Astrocyte of the cerebellum (primary cell): ENCODE data around the gene COTL1.
"Not testable (repeated sequence)": the region's sequence is repeated elsewhere in the genome, so short reads cannot be mapped to it uniquely, and the experiment has no call there.

ENCODE experiments used
- DNase-seq: peaks from one replicate; pipeline ENCODE4 v3.0.0-alpha.2; 2011; ENCODE audit warnings: low read depth
- H3K4me3 ChIP-seq: 2 replicates; pipeline ENCODE4 v1.5.1; 2011; ENCODE audit warnings: mild to moderate bottlenecking, low read depth, low read length, moderate library complexity
- CTCF ChIP-seq: IDR thresholded peaks from 2 replicates; pipeline ENCODE4 v1.5.1; 2012; ENCODE audit warnings: low read length, low read depth, moderate library complexity, mild to moderate bottlenecking; ENCODE audit errors: missing control alignments
- in situ Hi-C: cut with HindIII; loops from 2 replicates; pipeline ENCODE4 v1.10.0; 2017; ENCODE audit warnings: low sequenced_read_pairs

The COTL1 gene

GRCh38 chr16:84559311-84559932, 58.5 kb downstream of the COTL1 start:
- in situ Hi-C loops: no loop called here
- TF ChIP-seq CTCF: no peak
- DNase-seq: no peak
- no peak overlapping the region for H3K4me3 ChIP-seq

DNA sequence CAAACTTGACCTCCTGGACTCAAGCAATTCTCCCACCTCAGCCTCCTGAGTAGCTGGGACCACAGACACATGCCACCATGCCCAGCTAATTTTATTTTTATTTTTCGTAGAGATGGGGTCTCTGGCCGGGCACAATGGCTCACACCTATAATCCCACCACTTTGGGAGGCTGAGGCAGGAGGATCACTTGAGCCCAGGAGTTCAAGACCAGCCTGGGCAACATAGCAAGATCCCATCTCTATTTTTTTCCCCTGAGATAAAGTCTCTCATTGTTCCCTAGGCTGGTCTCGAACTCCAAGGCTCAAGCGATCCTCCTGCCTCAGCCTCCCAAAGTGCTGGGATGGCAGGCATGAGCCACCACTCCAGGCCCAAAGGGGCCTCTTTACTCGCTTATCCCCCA, 59.0 kb downstream of the COTL1 start:
- DNase-seq, in situ Hi-C loops, H3K4me3 ChIP-seq: not testable (repeated sequence)

GRCh38 chr16:84557504-84557903, 60.4 kb downstream of the COTL1 start:
- no peak for TF ChIP-seq CTCF
- peak; percentile 68 for DNase-seq
- in situ Hi-C loops: no loop called here
- H3K4me3 ChIP-seq: no peak overlapping the region

DNA sequence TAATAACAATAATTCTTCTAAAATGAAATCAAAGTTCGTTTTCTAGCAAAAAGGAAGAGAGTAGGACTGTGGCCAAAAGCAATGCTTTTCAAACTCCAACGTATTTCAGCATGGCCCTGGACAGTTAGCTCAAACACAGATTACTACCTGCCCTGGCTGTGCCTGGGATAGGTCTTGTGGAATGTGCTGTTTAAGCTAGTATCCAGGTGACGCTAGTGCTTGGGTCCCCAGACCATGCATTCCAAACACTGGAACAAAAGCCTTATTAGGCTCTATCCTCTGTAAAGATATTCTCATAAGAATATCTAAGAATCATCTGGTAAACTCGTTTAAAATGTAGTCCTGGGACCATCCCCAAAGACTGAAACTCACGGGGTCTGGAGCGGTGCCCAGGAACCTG, 60.8 kb downstream of the COTL1 start:
- in situ Hi-C loops: no loop called here
- TF ChIP-seq CTCF: no peak

GRCh38 chr16:84555418-84556196, 62.3 kb downstream of the COTL1 start:
- H3K4me3 ChIP-seq: no peak overlapping the region
- in situ Hi-C loops: no loop called here
- no peak for TF ChIP-seq CTCF
- no peak for DNase-seq

More for the DNA sequence above, 60.8 kb downstream of the COTL1 start:
- H3K4me3 ChIP-seq: no peak overlapping the region
- DNase-seq: no peak

DNA sequence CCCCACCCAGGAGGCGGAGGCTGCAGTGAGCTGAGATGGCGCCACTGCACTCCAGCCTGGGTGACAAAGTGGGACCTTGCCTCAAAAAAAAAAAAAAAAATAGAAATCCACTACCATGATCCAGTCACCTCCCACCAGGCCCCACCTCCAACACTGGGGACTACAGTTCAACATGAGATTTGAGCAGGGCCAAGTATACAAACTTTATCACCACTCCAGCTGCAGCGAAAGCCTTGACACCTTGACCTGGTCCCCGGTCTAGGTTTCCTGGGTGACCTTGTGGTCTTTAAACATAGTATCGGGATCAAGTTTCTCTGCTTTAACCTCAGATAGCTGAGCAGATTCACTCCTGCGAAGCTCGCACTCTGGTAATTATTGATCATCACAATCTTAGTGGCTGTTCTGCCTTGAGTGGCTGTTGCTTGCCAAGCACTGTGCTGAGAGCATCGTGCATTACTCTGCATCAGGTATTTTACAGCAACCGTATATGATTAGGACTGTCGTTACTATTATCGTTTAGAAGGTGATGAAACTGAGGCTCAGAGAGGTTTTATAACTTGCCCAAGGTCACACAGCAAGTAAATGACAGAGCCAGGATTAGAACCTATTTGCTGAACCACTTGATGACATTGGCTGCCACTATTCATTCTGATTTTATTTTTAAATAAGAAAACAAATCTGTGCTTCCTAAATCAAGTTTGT, 63.1 kb downstream of the COTL1 start:
- no peak for TF ChIP-seq CTCF
- DNase-seq: no peak
- H3K4me3 ChIP-seq: no peak overlapping the region
- in situ Hi-C loops: no loop called here
